ENCODE measurements around the gene SPRTN.

DNA sequence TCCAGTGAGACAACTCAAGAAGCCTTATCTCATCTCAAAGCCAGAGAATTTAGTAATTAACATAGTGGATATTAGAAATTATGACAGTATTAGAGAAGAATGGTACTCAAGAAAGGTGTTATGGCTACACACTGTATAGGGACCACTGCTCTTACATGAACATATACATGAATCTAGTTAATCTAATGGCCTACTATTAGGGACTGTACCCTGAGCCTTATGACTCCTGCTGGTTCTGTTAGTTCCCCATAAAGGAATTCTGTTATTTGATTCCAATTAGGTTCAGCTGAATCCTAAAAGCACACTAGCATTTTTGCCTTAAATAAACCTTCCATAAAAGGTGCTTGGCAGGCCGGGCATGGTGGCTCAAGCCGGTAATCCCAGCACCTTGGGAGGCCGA, 44.3 kb downstream of the SPRTN start:
- TF ChIP-seq, protein P1, sequence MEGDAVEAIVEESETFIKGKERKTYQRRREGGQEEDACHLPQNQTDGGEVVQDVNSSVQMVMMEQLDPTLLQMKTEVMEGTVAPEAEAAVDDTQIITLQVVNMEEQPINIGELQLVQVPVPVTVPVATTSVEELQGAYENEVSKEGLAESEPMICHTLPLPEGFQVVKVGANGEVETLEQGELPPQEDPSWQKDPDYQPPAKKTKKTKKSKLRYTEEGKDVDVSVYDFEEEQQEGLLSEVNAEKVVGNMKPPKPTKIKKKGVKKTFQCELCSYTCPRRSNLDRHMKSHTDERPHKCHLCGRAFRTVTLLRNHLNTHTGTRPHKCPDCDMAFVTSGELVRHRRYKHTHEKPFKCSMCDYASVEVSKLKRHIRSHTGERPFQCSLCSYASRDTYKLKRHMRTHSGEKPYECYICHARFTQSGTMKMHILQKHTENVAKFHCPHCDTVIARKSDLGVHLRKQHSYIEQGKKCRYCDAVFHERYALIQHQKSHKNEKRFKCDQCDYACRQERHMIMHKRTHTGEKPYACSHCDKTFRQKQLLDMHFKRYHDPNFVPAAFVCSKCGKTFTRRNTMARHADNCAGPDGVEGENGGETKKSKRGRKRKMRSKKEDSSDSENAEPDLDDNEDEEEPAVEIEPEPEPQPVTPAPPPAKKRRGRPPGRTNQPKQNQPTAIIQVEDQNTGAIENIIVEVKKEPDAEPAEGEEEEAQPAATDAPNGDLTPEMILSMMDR (conservative IDR thresholded peaks at IDR 0.05; ENCODE audit: low read length) = no peak
- TF ChIP-seq EZH2phosphoT487 (IDR thresholded peaks at IDR 0.05; ENCODE audit: borderline replicate concordance) = no peak

Data from Loucy (cell line).